ENCODE results near the gene PTPRN2. TPM values are rescaled to one million over a fixed set of nuclear protein-coding genes. Genes with fewer than 3 reads are reported as not detected.
A peak's percentile ranks its signal among the peaks of the same experiment; 100 is the strongest.

PTPRN2 gene
- total and polyA plus RNA-seq, 9 of the 15 experiments (the other 6 are each of a cell fraction or from before 2014, with no cell fraction given) = not detected

- TF ChIP-seq, protein P1, sequence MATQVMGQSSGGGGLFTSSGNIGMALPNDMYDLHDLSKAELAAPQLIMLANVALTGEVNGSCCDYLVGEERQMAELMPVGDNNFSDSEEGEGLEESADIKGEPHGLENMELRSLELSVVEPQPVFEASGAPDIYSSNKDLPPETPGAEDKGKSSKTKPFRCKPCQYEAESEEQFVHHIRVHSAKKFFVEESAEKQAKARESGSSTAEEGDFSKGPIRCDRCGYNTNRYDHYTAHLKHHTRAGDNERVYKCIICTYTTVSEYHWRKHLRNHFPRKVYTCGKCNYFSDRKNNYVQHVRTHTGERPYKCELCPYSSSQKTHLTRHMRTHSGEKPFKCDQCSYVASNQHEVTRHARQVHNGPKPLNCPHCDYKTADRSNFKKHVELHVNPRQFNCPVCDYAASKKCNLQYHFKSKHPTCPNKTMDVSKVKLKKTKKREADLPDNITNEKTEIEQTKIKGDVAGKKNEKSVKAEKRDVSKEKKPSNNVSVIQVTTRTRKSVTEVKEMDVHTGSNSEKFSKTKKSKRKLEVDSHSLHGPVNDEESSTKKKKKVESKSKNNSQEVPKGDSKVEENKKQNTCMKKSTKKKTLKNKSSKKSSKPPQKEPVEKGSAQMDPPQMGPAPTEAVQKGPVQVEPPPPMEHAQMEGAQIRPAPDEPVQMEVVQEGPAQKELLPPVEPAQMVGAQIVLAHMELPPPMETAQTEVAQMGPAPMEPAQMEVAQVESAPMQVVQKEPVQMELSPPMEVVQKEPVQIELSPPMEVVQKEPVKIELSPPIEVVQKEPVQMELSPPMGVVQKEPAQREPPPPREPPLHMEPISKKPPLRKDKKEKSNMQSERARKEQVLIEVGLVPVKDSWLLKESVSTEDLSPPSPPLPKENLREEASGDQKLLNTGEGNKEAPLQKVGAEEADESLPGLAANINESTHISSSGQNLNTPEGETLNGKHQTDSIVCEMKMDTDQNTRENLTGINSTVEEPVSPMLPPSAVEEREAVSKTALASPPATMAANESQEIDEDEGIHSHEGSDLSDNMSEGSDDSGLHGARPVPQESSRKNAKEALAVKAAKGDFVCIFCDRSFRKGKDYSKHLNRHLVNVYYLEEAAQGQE (IDR thresholded peaks at IDR 0.05; ENCODE audit: borderline replicate concordance) = peak; percentile 6; the same call in 1 of the 2 replicates
- TF ChIP-seq, protein P1 (CRISPR knock-in tag; IDR thresholded peaks at IDR 0.05; ENCODE audit: low read depth) = no peak
- TF ChIP-seq SMC3 (conservative IDR thresholded peaks at IDR 0.05; ENCODE audit: insufficient read depth, low read depth, low read length) = 0 out of 2 replicates have a peak, but pooled peaks have one; percentile 25
- peak; percentile 47 for TF ChIP-seq NFIC (IDR thresholded peaks at IDR 0.05)
- TF ChIP-seq MCM3 (IDR thresholded peaks at IDR 0.05) = no peak
- no peak for TF ChIP-seq NELFE (IDR thresholded peaks at IDR 0.05; ENCODE audit: insufficient read depth, insufficient read length)
- TF ChIP-seq, protein P2, sequence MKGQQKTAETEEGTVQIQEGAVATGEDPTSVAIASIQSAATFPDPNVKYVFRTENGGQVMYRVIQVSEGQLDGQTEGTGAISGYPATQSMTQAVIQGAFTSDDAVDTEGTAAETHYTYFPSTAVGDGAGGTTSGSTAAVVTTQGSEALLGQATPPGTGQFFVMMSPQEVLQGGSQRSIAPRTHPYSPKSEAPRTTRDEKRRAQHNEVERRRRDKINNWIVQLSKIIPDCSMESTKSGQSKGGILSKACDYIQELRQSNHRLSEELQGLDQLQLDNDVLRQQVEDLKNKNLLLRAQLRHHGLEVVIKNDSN (CRISPR knock-in tag; IDR thresholded peaks at IDR 0.05) = no peak
Observed at GRCh38 chr7:158572000-158572828, 15.4 kb downstream of the PTPRN2 start (continued).
